HepG2 (cell line): ENCODE results near the gene GALNT18. TPM values are rescaled to one million over a fixed set of nuclear protein-coding genes. Genes with fewer than 3 reads are reported as not detected.

Source experiments
- ATF7 ChIP-seq, 2 experiments: fragments of 450-650 bp in 1 of 2; sonication (generic) in 1 of 2; formaldehyde crosslinking in 1 of 2; IDR thresholded peaks; 2 replicates each; pipeline versions ENCODE4 v1.4.0 to v1.6.1; 2016 to 2020; ENCODE audit warnings: antibody characterized with exemption in 1 of 2, mild to moderate bottlenecking in 1 of 2, missing genetic modification reagents in 1 of 2
- ATM ChIP-seq: fragments of 450-650 bp; IDR thresholded peaks from 2 replicates; pipeline ENCODE4 v1.7.1; 2017; ENCODE audit warnings: mild to moderate bottlenecking, borderline replicate concordance
- CERS6 ChIP-seq: sonication (generic); formaldehyde crosslinking; IDR thresholded peaks from 2 replicates; pipeline ENCODE4 v1.5.0; 2020; ENCODE audit warnings: missing genetic modification reagents
- MAZ ChIP-seq, 2 experiments: sonication (generic) in 1 of 2; formaldehyde crosslinking in 1 of 2; IDR thresholded peaks; 2 replicates each; pipeline versions ENCODE4 v1.5.0 to v1.6.1; 2012 to 2020; ENCODE audit warnings: low read depth in 2 of 2, mild to moderate bottlenecking in 2 of 2, borderline replicate concordance in 1 of 2, improper control_type of control experiment in 1 of 2, low read length in 1 of 2, missing genetic modification reagents in 1 of 2, moderate library complexity in 1 of 2
- ZNF501 ChIP-seq: sonication (generic); formaldehyde crosslinking; IDR thresholded peaks from 2 replicates; pipeline ENCODE4 v1.5.1; 2020; ENCODE audit warnings: mild to moderate bottlenecking, moderate library complexity, missing genetic modification reagents
- ZUFSP ChIP-seq: sonication (generic); formaldehyde crosslinking; IDR thresholded peaks from 2 replicates; pipeline ENCODE4 v1.9.0; 2021; ENCODE audit warnings: missing genetic modification reagents, mild to moderate bottlenecking, borderline replicate concordance
- polyA plus RNA-seq, 8 experiments: library from polyadenylated mRNA; depleted of rRNA in 3 of 8; stranded (reverse) in 7 of 8; unstranded in 1 of 8; fragments of >200 nt; fragmentation: Illumina TruSeq in 4 of 8; extraction: Trizol in 4 of 8; gene quantifications; 2 replicates each; pipeline versions ENCODE4 v1.2.1 to v1.2.3, GENCODE V29; 2011 to 2016; ENCODE audit warnings: low read depth in 4 of 8, missing spikeins in 1 of 8, mixed read lengths in 1 of 8; ENCODE audit not compliant: insufficient read depth in 1 of 8
- total RNA-seq, 5 experiments: library from RNA; depleted of rRNA; stranded (reverse); fragments of >200 nt; fragmentation: Illumina TruSeq; extraction: Trizol; gene quantifications; 2 replicates each; pipeline ENCODE4 v1.2.3, GENCODE V29; 2016; ENCODE audit warnings: low read depth in 1 of 5
- TF ChIP-seq, protein P1 (sequence below): sonication (generic); formaldehyde crosslinking; conservative IDR thresholded peaks from 2 replicates; pipeline ENCODE4 v1.4.0; 2020; ENCODE audit warnings: missing genetic modification reagents
- TF ChIP-seq, protein P2 (sequence below): sonication (generic); formaldehyde crosslinking; IDR thresholded peaks from 2 replicates; pipeline ENCODE4 v1.4.0; 2020; ENCODE audit warnings: missing genetic modification reagents, borderline replicate concordance

The GALNT18 gene
- total and polyA plus RNA-seq, 2 of the 13 experiments (the other 11 are each of a cell fraction or from before 2014, with no cell fraction given): 0.11 TPM; not detected in 1

- TF ChIP-seq CERS6 (CRISPR knock-in tag): no peak
- TF ChIP-seq, protein P1, sequence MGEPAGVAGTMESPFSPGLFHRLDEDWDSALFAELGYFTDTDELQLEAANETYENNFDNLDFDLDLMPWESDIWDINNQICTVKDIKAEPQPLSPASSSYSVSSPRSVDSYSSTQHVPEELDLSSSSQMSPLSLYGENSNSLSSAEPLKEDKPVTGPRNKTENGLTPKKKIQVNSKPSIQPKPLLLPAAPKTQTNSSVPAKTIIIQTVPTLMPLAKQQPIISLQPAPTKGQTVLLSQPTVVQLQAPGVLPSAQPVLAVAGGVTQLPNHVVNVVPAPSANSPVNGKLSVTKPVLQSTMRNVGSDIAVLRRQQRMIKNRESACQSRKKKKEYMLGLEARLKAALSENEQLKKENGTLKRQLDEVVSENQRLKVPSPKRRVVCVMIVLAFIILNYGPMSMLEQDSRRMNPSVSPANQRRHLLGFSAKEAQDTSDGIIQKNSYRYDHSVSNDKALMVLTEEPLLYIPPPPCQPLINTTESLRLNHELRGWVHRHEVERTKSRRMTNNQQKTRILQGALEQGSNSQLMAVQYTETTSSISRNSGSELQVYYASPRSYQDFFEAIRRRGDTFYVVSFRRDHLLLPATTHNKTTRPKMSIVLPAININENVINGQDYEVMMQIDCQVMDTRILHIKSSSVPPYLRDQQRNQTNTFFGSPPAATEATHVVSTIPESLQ: no peak
- no peak for TF ChIP-seq ATM
- TF ChIP-seq ZUFSP (CRISPR knock-in tag): no peak
- no peak for TF ChIP-seq ATF7 (IDR thresholded peaks at IDR 0.05)
- no peak for TF ChIP-seq ATF7 (CRISPR knock-in tag; IDR thresholded peaks at IDR 0.05)
- TF ChIP-seq, protein P2, sequence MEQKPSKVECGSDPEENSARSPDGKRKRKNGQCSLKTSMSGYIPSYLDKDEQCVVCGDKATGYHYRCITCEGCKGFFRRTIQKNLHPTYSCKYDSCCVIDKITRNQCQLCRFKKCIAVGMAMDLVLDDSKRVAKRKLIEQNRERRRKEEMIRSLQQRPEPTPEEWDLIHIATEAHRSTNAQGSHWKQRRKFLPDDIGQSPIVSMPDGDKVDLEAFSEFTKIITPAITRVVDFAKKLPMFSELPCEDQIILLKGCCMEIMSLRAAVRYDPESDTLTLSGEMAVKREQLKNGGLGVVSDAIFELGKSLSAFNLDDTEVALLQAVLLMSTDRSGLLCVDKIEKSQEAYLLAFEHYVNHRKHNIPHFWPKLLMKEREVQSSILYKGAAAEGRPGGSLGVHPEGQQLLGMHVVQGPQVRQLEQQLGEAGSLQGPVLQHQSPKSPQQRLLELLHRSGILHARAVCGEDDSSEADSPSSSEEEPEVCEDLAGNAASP (CRISPR knock-in tag): no peak
- TF ChIP-seq MAZ (IDR thresholded peaks at IDR 0.05; ENCODE audit: borderline replicate concordance, low read depth, low read length): no peak
- TF ChIP-seq MAZ (CRISPR knock-in tag; IDR thresholded peaks at IDR 0.05; ENCODE audit: low read depth): no peak
- no peak for TF ChIP-seq ZNF501 (CRISPR knock-in tag)
Measured at GRCh38 chr11:11236498-11237059, 385.2 kb downstream of the GALNT18 start (continued).
